Transverse colon (tissue), 4 donors: Measurements from ENCODE around the gene GNAQ.

Source experiments
- POLR2A ChIP-seq: fragments of 450-650 bp; IDR thresholded peaks from one replicate; pipeline ENCODE4 v1.6.1; 2016; ENCODE audit warnings: antibody characterized with exemption, mild to moderate bottlenecking, moderate library complexity
- POLR2AphosphoS5 ChIP-seq, 3 donors: sonication (generic); formaldehyde crosslinking; IDR thresholded peaks; one replicate each; pipeline ENCODE4 v1.6.1; 2016; ENCODE audit warnings: antibody characterized with exemption in 3 of 3
- TF ChIP-seq, protein P1 (sequence below), 5 experiments: fragments of 200-600 bp in 3 of 5; fragments of 450-650 bp in 2 of 5; sonication (generic) in 3 of 5; IDR thresholded peaks; 1 replicate in 2 of 5; 2 replicates in 3 of 5; pipeline ENCODE4 v1.5.1; 2016 to 2017; ENCODE audit warnings: antibody characterized with exemption in 5 of 5, inconsistent platforms in 3 of 5, mild to moderate bottlenecking in 2 of 5, moderate library complexity in 1 of 5

DNA sequence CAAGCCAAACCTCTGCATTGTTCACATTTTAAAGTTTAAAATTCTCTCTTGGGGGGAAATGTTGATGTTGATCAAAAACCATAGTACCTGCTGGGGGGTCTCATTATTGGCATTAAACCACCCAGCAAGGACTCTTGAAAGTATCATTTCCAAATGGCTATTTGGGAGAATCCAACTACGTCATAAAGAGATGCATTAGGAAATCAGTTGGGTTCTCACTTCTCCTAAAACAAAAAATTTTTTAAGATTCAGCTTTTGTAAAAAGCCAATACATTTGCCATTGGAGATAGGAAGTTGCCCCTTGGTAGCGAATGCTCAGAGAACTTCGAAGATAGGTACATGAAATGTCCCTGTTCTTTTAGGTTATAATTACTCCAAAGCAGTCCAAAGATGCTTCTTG is 96.4 kb downstream of the GNAQ start:
- no peak for TF ChIP-seq POLR2A
- no peak for TF ChIP-seq POLR2AphosphoS5 (IDR thresholded peaks at IDR 0.05)
- TF ChIP-seq, protein P1, sequence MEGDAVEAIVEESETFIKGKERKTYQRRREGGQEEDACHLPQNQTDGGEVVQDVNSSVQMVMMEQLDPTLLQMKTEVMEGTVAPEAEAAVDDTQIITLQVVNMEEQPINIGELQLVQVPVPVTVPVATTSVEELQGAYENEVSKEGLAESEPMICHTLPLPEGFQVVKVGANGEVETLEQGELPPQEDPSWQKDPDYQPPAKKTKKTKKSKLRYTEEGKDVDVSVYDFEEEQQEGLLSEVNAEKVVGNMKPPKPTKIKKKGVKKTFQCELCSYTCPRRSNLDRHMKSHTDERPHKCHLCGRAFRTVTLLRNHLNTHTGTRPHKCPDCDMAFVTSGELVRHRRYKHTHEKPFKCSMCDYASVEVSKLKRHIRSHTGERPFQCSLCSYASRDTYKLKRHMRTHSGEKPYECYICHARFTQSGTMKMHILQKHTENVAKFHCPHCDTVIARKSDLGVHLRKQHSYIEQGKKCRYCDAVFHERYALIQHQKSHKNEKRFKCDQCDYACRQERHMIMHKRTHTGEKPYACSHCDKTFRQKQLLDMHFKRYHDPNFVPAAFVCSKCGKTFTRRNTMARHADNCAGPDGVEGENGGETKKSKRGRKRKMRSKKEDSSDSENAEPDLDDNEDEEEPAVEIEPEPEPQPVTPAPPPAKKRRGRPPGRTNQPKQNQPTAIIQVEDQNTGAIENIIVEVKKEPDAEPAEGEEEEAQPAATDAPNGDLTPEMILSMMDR (IDR thresholded peaks at IDR 0.05): no peak
